HG03095 (cell line): ENCODE data around the gene EVI5.
"Not testable (repeated sequence)": the region's sequence is repeated elsewhere in the genome, so short reads cannot be mapped to it uniquely, and the experiment has no call there.

Experiments
- ATAC-seq: cut with Tn5 transposase; IDR thresholded peaks from one replicate; pipeline ENCODE4 v1.9.1; 2021; ENCODE audit warnings: moderate library complexity; ENCODE audit not compliant: unreplicated experiment

Gene EVI5

DNA sequence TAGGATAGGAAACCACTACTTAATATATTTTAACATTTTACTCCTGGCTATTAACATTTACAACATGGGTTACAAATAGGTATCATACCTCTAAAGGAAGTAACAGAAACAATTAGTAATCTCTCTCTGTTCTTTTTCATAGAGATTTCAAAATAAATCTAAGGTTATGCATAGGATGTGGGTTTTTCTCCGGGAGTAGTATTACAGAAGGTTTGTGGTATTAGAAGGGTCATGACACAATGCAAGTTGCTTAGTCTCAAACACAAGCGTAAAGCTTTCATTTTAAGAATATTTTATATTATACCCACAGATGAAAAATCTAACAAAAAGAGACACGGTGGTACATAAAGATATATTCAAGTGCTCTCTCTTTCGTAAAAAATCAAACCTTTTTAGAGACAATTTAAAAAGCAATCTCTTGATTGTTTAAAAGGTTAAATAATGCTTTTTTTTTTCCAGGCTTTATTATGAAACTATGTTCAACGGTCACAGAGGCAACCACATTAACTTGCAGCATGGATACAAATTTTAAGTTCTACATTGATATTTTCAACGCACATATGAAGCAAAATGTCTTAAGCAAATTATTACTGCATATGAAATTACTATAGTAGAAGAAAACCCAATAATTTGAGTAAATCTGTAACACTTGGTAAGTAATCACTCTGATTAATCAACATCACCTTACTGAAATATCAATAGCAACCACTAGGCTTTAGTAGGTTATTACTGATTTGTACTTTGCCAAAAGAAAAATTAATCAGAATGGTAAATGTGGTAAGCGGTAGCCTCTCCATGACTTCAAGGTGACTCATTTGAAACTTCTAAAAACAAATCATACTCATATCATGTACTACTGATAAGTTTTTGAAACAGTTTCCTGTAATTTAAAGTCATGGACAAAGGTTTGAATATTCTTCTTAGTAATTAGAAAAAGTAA is 200.8 kb downstream of the EVI5 start:
- peak; percentile 75 for ATAC-seq

DNA sequence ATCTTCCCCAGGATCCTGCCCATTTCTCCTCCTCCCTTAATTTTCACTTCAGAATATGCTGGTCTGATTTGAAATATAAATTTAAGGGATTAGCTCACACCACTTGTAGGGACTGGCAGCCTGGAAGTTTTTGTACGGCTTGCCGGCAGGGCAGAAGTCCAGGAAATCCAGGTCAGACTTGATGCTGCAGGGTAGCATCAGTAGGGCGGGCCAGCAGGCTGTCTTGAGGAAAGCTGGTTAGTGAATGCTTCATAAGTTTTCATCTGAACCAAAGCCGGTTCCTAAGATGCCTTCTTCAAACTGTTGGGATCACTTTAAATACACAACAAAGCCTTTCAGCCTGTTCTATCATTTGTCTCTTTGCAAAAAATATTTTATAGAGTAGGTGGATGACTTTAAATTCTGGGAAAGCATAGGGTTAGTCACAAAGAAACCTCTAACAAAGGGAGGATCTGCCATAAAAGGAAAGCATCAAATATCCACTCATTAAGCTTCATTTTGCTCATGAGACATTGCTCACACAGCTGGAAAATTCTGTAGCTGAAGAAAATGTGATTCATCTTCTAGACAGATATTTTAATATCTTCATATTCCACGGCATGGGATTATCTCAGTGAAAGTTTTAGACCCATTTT is 207.5 kb downstream of the EVI5 start:
- ATAC-seq, result no peak

GRCh38 chr1:92575123-92575522 is 209.8 kb downstream of the EVI5 start:
- no peak for ATAC-seq

- no peak for ATAC-seq
Observed at GRCh38 chr1:92572520-92572919, 212.4 kb downstream of the EVI5 start.

GRCh38 chr1:92571578-92571977 is 213.3 kb downstream of the EVI5 start:
- no peak for ATAC-seq

DNA sequence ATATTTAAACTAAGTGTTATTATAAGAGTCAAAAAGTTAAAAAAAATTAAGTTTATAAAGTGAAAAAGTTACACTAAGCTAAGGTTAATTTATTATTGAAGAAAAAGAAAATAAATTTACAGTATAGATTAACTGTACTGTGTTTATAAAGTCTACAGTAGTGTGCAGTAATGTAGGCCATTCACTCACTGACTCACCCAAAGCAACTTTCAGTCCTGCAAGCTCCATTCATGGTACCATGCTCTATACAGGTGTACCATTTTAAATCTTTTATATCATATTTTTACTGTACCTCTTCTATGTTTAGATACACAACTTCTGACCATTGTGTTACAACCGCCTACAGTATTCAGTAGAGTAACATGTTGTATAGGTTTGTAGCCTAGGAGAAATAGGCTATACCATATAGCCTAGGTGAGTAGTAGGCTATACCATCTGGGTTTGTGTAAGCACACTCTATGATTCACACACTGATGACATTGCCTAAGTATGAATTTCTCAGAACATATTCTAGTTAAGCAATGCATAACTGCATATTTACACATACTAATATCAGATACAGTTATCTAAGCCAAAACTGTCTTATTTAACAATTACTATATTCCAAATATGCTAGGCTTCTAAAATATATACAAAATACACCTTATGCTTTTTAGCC is 217.6 kb downstream of the EVI5 start:
- ATAC-seq, result no peak

- ATAC-seq, result peak; percentile 95
Observed at GRCh38 chr1:92563457-92564216, 221.3 kb downstream of the EVI5 start.

GRCh38 chr1:92556350-92556749 is 228.6 kb downstream of the EVI5 start:
- ATAC-seq, result no peak

GRCh38 chr1:92554216-92554615 is 230.7 kb downstream of the EVI5 start:
- ATAC-seq, result no peak

DNA sequence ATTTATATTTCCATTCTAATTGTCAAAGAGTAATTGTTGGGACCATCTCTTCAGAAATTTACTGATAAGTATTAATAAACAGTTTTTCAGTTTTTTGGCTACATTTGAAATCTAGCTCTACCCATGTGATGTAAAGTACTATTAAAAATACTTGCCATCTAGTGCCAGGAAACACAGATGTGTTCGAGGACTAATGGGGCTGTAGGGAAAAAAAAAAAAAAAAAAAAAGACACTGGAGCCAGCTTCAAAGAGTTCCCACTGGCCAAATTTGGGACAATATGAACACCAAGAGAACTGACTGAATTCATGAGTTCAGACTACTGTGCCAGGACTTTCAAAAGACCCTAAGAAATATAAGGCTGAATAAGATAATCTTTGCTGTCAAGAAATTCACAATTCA is 233.0 kb downstream of the EVI5 start:
- ATAC-seq, result no peak

- no peak for ATAC-seq
Observed at GRCh38 chr1:92544756-92545165, 240.1 kb downstream of the EVI5 start.

DNA sequence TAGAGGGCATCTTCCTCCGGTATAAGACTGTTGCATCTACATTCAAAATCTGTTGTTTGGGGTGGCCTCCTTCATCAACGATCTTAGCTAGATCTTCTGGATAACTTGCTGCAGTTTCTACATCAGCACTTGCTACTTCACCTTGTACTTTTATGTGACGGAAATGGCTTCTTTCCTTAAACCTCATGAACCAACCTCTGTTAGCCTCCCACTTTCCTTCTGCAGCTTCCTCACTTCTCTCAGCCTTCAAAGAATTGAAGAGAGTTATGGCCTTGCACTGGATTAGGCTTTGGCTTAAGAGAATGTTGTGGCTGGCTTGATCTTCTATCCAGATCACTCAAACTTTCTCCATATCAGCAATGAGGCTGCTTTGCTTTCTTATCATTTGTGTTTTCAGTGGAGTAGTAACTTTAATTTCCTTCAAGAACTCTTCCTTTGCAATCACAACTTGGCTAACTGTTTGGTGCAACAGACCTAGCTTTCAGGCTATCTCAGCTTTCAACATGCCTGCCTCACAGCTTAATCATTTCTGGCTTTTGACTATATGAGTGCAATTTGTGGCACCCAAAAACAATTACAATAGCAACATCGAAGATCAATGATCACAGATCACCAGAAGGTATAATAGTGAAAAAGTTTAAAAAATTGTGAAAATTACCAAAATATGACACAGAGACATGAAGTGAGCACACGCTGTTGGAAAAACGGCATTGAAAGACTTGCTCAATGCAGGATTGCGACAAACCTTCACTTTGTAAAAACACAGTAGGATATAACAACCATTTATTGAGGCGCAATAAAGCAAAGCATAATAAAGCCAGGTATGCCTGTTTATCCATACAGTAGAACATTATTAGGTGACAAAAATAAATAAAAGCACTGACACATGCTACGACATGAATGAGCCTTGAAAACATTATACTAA is 241.5 kb downstream of the EVI5 start:
- no peak for ATAC-seq

- ATAC-seq, result peak; percentile 51
Observed at GRCh38 chr1:92538413-92539061, 246.4 kb downstream of the EVI5 start.

DNA sequence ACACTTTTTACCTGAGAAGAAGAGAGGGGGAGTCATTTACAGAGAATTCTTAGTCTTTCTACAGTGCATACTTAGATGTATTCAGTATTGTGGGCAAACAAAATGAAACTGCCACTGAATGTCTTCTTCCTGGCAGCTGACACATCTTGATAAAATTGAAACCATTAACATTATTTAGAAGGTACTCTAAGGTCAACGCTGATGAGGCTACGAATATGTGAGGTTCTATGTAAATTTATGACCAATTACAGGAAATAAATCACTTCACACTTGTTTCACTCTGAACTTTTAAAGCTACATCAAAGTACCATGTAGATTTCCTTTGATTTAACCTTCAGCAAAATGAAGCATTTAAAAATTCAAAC is 246.9 kb downstream of the EVI5 start:
- peak; percentile 62 for ATAC-seq

DNA sequence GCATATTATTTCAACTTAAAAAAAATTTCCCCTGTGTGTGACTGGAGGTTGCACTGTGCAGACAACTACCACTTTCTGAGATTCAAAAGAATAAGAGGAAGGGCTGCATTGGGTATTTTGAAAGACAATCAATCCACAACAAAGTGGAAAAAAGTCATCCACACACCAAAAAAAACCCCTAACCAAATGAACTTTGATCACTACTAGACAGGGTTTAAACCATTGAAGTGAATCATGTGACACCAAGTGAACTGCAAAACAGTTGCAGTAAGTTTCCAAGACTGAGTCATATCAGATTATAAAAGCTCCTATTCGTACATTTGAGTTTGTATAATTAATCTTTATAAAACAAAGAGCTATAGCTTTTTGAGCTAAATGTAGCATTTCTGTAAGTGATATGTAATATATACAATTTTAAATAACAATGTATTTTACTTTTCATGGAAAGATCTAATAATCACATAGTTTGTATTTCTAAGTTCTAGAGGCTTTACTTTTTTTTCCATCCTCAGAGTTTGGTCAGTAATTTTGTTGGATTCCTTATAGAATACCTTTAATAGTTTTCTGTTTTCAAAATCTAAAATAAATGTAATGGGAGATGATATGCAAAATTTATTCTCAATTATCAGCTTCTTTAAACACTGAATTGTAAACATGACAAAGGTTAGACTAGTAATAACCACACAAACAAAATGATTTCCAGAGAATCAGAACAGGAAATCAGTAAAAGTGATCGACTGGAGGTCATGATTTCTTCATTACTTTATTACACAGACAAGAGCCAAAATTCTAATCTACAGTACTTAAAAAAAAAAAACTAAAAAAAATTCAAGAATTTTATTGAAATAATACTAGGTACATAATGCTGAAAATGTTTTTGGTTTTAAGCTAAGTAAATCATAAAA is 247.7 kb downstream of the EVI5 start:
- ATAC-seq, result peak; percentile 60

- ATAC-seq, result no peak
Observed at GRCh38 chr1:92536211-92536979, 248.5 kb downstream of the EVI5 start.

GRCh38 chr1:92532371-92532770 is 252.5 kb downstream of the EVI5 start:
- not testable (repeated sequence) for ATAC-seq

- ATAC-seq, result not testable (repeated sequence)
Observed at GRCh38 chr1:92531939-92532338, 253.0 kb downstream of the EVI5 start.
